NB4 (cell line): ENCODE measurements around the gene NTNG2.

Experiments used
- DNase-seq: peaks from one replicate; pipeline ENCODE4 v3.0.0; 2010; ENCODE audit warnings: low read depth
- H3K4me3 ChIP-seq: one replicate; pipeline ENCODE4 v1.5.1; 2011; ENCODE audit warnings: mild to moderate bottlenecking, low read depth, low read length, moderate library complexity
- MYC ChIP-seq: IDR thresholded peaks from 2 replicates; pipeline ENCODE4 v1.6.1; 2011; ENCODE audit warnings: low read depth, low read length
- POLR2A ChIP-seq: IDR thresholded peaks from 2 replicates; pipeline ENCODE4 v1.6.1; 2011; ENCODE audit warnings: mild to moderate bottlenecking; ENCODE audit not compliant: insufficient read length; ENCODE audit errors: extremely low read depth
- TF ChIP-seq, protein P1 (sequence below): IDR thresholded peaks from one replicate; pipeline ENCODE4 v1.5.1; 2012; ENCODE audit warnings: low read depth, low read length
- TF ChIP-seq, protein P2 (sequence below): IDR thresholded peaks from 2 replicates; pipeline ENCODE4 v1.6.1; 2011; ENCODE audit warnings: low read depth, low read length

The NTNG2 gene

GRCh38 chr9:132182314-132183091, 20.6 kb downstream of the NTNG2 start:
- DNase-seq = no peak
- TF ChIP-seq, protein P1, sequence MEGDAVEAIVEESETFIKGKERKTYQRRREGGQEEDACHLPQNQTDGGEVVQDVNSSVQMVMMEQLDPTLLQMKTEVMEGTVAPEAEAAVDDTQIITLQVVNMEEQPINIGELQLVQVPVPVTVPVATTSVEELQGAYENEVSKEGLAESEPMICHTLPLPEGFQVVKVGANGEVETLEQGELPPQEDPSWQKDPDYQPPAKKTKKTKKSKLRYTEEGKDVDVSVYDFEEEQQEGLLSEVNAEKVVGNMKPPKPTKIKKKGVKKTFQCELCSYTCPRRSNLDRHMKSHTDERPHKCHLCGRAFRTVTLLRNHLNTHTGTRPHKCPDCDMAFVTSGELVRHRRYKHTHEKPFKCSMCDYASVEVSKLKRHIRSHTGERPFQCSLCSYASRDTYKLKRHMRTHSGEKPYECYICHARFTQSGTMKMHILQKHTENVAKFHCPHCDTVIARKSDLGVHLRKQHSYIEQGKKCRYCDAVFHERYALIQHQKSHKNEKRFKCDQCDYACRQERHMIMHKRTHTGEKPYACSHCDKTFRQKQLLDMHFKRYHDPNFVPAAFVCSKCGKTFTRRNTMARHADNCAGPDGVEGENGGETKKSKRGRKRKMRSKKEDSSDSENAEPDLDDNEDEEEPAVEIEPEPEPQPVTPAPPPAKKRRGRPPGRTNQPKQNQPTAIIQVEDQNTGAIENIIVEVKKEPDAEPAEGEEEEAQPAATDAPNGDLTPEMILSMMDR = no peak
- TF ChIP-seq MYC (no peak), POLR2A (no peak)
- TF ChIP-seq, protein P2, sequence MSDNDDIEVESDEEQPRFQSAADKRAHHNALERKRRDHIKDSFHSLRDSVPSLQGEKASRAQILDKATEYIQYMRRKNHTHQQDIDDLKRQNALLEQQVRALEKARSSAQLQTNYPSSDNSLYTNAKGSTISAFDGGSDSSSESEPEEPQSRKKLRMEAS = no peak
- no peak overlapping the region for H3K4me3 ChIP-seq

- no peak for DNase-seq
- H3K4me3 ChIP-seq = no peak overlapping the region
- TF ChIP-seq MYC = no peak
- no peak for TF ChIP-seq POLR2A
- TF ChIP-seq, protein P2 = no peak
Measured at GRCh38 chr9:132183134-132183533, 21.3 kb downstream of the NTNG2 start.

GRCh38 chr9:132183715-132184114, 21.9 kb downstream of the NTNG2 start:
- TF ChIP-seq MYC (no peak), POLR2A (no peak)
- TF ChIP-seq, protein P2 = no peak
- TF ChIP-seq, protein P1 = no peak
- DNase-seq = no peak

DNA sequence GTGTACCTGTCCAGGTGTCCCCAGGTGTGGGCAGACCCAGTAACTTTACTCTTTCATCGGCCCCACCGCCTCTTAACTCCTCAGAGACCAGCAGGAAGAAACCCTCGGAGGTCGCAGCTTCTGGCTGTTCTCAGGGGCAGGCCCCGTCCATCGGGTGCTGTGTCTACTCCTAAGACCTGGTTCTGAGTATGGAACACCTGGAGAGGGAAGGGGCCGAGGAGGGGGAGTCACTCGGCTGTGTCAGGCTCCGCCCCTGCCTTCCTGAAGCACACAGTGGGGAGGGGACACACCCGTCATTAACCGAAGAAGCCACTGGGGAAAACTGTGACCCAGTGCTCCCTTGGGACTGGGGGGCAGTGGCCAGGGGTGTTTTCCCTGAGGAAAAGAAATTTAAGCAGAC, 22.3 kb downstream of the NTNG2 start:
- TF ChIP-seq MYC (no peak), POLR2A (no peak)
- TF ChIP-seq, protein P1 = no peak
- TF ChIP-seq, protein P2 = no peak
- no peak overlapping the region for H3K4me3 ChIP-seq
- DNase-seq = no peak

More at GRCh38 chr9:132183715-132184114, 21.9 kb downstream of the NTNG2 start:
- H3K4me3 ChIP-seq = no peak overlapping the region

DNA sequence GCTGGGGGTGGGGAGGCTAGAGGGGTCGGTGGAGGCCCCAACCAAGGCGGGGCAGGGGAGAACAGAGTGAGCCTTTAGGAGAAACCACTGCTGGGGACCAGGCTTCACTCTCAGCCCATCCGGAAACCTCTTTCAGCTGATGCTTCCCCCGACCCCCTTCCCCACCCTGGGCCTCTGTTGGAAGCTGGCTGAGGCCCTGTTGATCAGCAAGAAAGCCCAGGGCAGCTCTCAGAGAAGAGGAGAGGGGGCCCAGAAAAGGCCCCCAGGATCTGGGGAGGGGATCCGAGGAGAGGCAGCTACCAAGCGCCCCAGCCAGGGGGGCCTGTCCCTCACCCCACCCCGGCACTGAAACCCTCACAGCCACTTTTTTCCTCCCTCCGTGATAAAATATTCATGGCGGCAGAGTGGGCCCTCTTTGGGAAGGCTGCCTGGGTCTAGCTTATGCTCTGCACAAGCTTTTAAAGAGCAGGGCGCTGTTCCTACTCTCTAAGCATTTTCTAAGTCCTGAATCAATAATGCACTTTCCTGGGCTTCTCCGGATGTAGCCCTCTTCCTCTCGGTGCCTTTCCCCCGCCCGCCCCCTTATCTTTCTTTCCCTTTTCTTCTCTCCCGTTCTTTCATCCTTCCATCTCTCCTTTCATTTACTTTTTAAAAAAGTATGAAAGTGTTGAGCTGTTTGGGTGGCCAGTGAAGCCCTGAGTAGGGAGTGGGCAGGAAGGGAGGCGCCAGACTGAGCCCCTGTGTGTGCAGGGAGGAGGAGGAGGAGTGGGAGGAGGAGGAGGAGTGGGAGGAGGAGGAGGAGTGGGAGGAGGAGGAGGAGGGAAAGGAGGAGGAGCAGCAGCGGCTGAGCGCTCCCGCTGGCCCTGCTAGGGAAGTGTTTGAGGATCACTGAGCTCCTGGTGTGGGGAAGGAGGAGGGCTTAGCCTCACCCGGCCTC, 23.5 kb downstream of the NTNG2 start:
- peak; percentile 35 for DNase-seq
- no peak for TF ChIP-seq POLR2A
- TF ChIP-seq, protein P1 = no peak
- H3K4me3 ChIP-seq = no peak overlapping the region

- no peak for TF ChIP-seq MYC
- TF ChIP-seq, protein P2 = no peak
- TF ChIP-seq, protein P1 = no peak
- no peak for TF ChIP-seq POLR2A
- DNase-seq = peak; percentile 46
- no peak overlapping the region for H3K4me3 ChIP-seq
Measured at GRCh38 chr9:132187121-132187620, 25.3 kb downstream of the NTNG2 start.
